GM19452 (cell line): ENCODE results near the gene PPT2.
"Not testable (repeated sequence)": the region's sequence is repeated elsewhere in the genome, so short reads cannot be mapped to it uniquely, and the experiment has no call there.

Experiments used
- ATAC-seq: cut with Tn5 transposase; IDR thresholded peaks from one replicate; pipeline ENCODE4 v1.9.1; 2021; ENCODE audit not compliant: unreplicated experiment

Gene PPT2

GRCh38 chr6:32175711-32176475, 22.0 kb downstream of the PPT2 start, which contains the start of gene AGPAT1:
AGPAT1 (minus strand) TSS chr6:32176084; CDS start chr6:32171496, 4,588 bp downstream.
- ATAC-seq = peak; percentile 52

- ATAC-seq = no peak
These were observed 22.7 kb downstream of the PPT2 start for GRCh38 chr6:32176476-32177182.

GRCh38 chr6:32177183-32177787, 23.3 kb downstream of the PPT2 start:
- ATAC-seq = no peak

GRCh38 chr6:32177788-32178546, 24.0 kb downstream of the PPT2 start, which contains the start of gene RNF5:
RNF5 (plus strand) TSS chr6:32178405; CDS start chr6:32178512, 107 bp downstream.
- ATAC-seq = peak; percentile 76

GRCh38 chr6:32178547-32179440, 24.9 kb downstream of the PPT2 start:
- ATAC-seq = no peak

GRCh38 chr6:32179766-32180405, 25.9 kb downstream of the PPT2 start:
- ATAC-seq = no peak

- no peak for ATAC-seq
These were observed 27.3 kb downstream of the PPT2 start for GRCh38 chr6:32181148-32181702.

- no peak for ATAC-seq
These were observed 28.1 kb downstream of the PPT2 start for GRCh38 chr6:32181915-32182529.

- ATAC-seq = no peak
These were observed 28.6 kb downstream of the PPT2 start for GRCh38 chr6:32182555-32182981.

GRCh38 chr6:32183030-32183429, 29.1 kb downstream of the PPT2 start:
- no peak for ATAC-seq

GRCh38 chr6:32183483-32184083, 29.6 kb downstream of the PPT2 start:
- ATAC-seq = no peak

- no peak for ATAC-seq
These were observed 30.2 kb downstream of the PPT2 start, which contains the start of gene AGER for GRCh38 chr6:32184084-32184640. AGER (minus strand) TSS chr6:32184253; CDS start chr6:32184222, 31 bp downstream.

- not testable (repeated sequence) for ATAC-seq
These were observed 31.8 kb downstream of the PPT2 start for GRCh38 chr6:32185681-32186131.

- not testable (repeated sequence) for ATAC-seq
These were observed 32.4 kb downstream of the PPT2 start for GRCh38 chr6:32186151-32186840.

- no peak for ATAC-seq
These were observed 33.2 kb downstream of the PPT2 start for GRCh38 chr6:32187009-32187709.

- ATAC-seq = not testable (repeated sequence)
These were observed 33.9 kb downstream of the PPT2 start for GRCh38 chr6:32187725-32188380.
